Left ventricle myocardium inferior (tissue), 1 donor: ENCODE measurements around the gene PPDPF. TPM values are rescaled to one million over a fixed set of nuclear protein-coding genes. Genes with fewer than 3 reads are reported as not detected.

Source experiments
- DNase-seq: peaks from one replicate; pipeline ENCODE4 v3.0.0-alpha.2; 2020
- H3K27ac ChIP-seq: fragments of 200-600 bp; replicated peaks from 2 replicates; pipeline ENCODE4 v1.8.0; 2021
- H3K27me3 ChIP-seq: fragments of 200-600 bp; 2 replicates; pipeline ENCODE4 v1.8.0; 2021; ENCODE audit warnings: low read depth
- H3K36me3 ChIP-seq: fragments of 200-600 bp; 2 replicates; pipeline ENCODE4 v1.8.0; 2021
- H3K4me1 ChIP-seq: fragments of 200-600 bp; 2 replicates; pipeline ENCODE4 v1.8.0; 2021
- H3K4me3 ChIP-seq: fragments of 200-600 bp; 2 replicates; pipeline ENCODE4 v1.8.0; 2021; ENCODE audit warnings: mild to moderate bottlenecking, moderate library complexity
- H3K9me3 ChIP-seq: fragments of 200-600 bp; replicated peaks from 2 replicates; pipeline ENCODE4 v1.8.0; 2021
- intact Hi-C: fragments of 100-400 bp; cut with micrococcal nuclease; formaldehyde crosslinking; loops from one replicate; pipeline ENCODE4 v1.11.0; 2022
- total RNA-seq: library from RNA; stranded (reverse); fragmentation: NEBNext Ultra II Directional; extraction: Animal tissue kit (Norgen Biotek cat#: 25700); gene quantifications from one replicate; pipeline ENCODE4 v1.2.1, GENCODE V29; 2021
- TF ChIP-seq, protein P1 (sequence below): fragments of 200-600 bp; IDR thresholded peaks from 2 replicates; pipeline ENCODE4 v1.8.0; 2021; ENCODE audit warnings: antibody characterized with exemption, mild to moderate bottlenecking, borderline replicate concordance
- donor health status: DM: no; HTN: yes; CAD: no; lungs with severe emphysema.

The PPDPF gene
- total RNA-seq, 1 donor from 2014 or later: 371 TPM

DNA sequence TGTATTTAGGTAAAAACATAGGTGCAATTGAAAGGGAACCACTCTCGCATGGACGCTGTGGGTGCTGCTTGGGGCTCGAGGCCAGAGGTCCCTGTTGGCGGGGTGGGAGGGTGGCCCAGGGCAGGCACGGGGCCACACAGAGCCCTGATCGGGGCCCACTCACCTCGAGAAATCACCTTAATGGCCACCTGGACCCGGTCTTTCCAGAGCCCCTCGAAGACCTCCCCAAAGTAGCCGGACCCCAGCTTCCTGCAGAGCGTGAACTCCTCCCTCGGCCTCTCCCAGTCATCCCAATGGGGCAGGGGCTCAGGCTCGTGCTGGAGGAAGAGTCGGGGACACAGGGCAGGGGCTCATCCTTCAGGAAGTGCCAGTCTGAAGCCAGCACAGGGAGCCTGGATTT lies 12.8 kb downstream of the PPDPF start:
- Histone ChIP-seq H3K9me3 (no peaks in the 10 kb centered on the region), H3K27me3 (peaks cover 37% of the 10 kb centered on the region), H3K4me3 (no peak overlapping the region), H3K36me3 (no peaks in the 10 kb centered on the region), H3K27ac (no peak overlapping the region), H3K4me1 (peaks cover 22% of the 10 kb centered on the region)
- TF ChIP-seq, protein P1, sequence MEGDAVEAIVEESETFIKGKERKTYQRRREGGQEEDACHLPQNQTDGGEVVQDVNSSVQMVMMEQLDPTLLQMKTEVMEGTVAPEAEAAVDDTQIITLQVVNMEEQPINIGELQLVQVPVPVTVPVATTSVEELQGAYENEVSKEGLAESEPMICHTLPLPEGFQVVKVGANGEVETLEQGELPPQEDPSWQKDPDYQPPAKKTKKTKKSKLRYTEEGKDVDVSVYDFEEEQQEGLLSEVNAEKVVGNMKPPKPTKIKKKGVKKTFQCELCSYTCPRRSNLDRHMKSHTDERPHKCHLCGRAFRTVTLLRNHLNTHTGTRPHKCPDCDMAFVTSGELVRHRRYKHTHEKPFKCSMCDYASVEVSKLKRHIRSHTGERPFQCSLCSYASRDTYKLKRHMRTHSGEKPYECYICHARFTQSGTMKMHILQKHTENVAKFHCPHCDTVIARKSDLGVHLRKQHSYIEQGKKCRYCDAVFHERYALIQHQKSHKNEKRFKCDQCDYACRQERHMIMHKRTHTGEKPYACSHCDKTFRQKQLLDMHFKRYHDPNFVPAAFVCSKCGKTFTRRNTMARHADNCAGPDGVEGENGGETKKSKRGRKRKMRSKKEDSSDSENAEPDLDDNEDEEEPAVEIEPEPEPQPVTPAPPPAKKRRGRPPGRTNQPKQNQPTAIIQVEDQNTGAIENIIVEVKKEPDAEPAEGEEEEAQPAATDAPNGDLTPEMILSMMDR: no peak
- DNase-seq: no peak
- intact Hi-C loops: no loop called here

DNA sequence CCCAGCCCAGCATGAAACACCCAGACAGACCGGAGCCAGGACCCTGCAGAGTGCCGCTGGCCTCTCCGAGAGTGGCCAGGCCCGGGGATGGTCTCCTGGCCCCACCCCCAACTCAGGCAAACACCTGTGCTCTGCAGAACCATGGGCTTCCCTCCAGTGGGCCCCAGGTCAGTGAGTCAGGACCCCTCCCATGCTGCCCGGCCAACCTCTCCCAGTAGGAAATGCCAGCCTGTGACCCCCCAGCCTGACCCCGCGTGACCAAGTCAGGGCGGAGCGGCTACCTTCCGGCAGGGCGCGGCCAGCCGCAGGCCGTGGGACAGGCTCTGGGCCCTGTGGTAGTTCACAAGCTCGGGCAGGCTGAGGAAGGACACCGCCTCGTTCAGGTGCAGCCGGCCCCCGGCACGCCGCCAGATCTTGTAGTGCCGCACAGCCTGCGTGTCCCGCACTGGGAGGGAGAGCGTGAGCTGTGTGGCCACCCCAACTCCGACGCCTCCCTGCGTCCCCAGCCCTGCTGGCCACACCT lies 13.4 kb downstream of the PPDPF start:
- Histone ChIP-seq H3K4me1 (peaks cover 25% of the 10 kb centered on the region), H3K27ac (no peak overlapping the region), H3K9me3 (no peaks in the 10 kb centered on the region), H3K27me3 (peaks cover 37% of the 10 kb centered on the region), H3K36me3 (no peaks in the 10 kb centered on the region), H3K4me3 (no peak overlapping the region)
- DNase-seq: no peak
- TF ChIP-seq, protein P1: no peak
- intact Hi-C loops: no loop called here

DNA sequence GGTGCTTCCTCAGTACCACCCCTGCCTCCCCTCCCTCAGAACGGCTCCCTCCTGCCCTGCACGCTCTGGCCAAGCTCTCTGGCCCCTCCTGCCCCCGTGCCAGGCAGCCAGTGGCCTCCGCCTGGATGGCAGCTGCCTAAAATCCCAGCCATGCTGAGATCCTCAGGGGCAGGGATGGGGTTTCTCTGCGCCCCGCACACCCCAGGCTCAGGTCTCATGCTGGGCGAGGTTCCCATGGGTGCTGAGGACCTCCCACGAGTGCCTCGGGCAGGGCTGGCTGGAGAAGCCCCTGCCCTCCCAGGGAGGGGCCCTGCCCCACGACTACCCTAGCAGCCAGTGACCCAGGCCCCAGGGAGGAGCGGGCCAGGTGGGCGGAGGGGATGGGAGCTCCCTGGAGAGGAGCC lies 13.9 kb downstream of the PPDPF start:
- intact Hi-C loops: no loop called here
- Histone ChIP-seq H3K27me3 (peaks cover 37% of the 10 kb centered on the region), H3K4me1 (peaks cover 25% of the 10 kb centered on the region), H3K27ac (no peak overlapping the region), H3K4me3 (no peak overlapping the region), H3K9me3 (no peaks in the 10 kb centered on the region), H3K36me3 (no peaks in the 10 kb centered on the region)
- TF ChIP-seq, protein P1: no peak
- DNase-seq: no peak

DNA sequence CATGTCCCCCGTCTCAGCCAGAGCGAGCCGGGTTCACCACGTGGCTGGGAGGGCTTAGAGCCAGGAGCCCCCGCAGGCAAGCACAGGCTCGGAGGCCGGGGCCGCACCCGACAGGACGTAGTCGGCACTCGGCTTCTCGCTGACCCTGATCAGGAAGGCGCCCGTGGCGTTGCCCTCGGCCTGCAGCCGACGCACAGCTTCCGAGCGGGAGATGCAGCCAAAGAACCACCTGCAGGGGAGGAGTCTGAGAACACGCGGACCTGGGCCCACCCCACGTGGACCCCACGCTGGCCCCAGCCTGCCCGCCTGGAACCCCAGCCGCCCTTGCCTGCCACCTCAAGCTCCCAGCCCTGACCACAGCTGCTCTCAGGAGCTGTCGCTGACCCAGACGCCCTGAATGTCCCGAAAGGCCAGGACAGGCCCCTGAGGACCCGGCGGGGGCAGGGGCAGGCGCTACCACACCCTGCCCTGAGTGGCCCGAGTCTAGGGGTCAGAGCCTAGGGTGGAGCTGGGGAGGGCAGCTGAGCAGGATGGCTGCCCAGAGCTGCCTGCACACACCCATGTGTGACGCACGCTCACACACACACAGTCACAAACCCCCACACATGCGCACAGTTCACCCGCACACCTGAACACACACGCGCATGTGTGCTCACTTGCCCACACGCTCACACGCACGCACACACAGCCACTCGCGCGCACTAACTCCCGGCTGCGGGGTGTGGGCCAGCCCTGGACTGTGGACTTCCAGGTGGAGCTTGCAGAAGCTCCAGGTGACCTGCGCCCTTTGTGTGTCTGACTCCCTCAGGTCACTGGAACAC lies 14.5 kb downstream of the PPDPF start:
- Histone ChIP-seq H3K27ac (no peak overlapping the region), H3K4me3 (no peak overlapping the region), H3K4me1 (peaks cover 25% of the 10 kb centered on the region), H3K9me3 (no peaks in the 10 kb centered on the region), H3K36me3 (no peaks in the 10 kb centered on the region), H3K27me3 (peaks cover 37% of the 10 kb centered on the region)
- DNase-seq: no peak
- intact Hi-C loops: loop anchor here (5.0 kb wide), 1 partner anchor 437 kb away; no protein-coding TSS in a partner anchor
- TF ChIP-seq, protein P1: no peak

DNA sequence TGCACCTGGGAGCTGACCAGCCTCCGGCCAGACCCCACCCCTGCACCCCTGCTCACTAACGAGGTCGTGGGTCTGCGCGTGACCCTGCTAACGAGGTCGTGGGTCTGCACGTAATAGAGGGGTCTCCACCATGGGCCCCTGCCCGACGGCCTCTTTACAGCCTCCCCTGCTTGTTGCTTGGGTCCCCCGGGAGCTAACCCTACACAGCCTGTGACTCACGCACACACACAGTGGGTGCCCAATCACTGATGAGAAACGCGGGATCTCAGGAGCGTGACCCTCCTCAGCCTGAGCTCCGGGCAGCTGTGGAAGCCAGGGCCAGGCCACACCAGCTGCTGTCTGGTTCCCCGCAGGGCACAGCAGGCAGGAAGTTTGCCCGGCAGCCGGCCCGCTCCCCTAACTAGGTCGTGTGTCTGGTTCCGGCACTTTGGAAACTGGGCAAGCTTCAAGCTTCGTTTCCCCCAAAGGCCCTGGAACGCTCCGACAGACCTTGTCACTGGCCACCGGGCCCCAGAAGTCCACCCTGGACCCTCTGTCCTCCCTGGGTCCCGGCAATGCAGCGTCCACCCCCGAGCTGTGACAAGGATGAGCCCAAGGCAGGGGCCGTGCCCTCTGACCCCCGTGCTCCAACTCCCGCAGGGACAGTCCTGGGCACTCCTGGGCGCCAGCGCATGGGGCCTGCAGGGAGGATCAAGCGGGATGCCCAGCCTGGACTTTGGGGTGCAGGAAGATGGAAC lies 15.8 kb downstream of the PPDPF start:
- TF ChIP-seq, protein P1: no peak
- Histone ChIP-seq H3K36me3 (no peaks in the 10 kb centered on the region), H3K27ac (no peak overlapping the region), H3K9me3 (no peaks in the 10 kb centered on the region), H3K4me3 (no peak overlapping the region), H3K4me1 (peaks cover 25% of the 10 kb centered on the region), H3K27me3 (peaks cover 37% of the 10 kb centered on the region)
- intact Hi-C loops: loop anchor here (5.0 kb wide), 1 partner anchor 436 kb away; no protein-coding TSS in a partner anchor
- no peak for DNase-seq
